Cardiac muscle cell (in vitro differentiated cells and primary cell): ENCODE measurements around the gene GASK1A. TPM values are rescaled to one million over a fixed set of nuclear protein-coding genes. Genes with fewer than 3 reads are reported as not detected.
A peak's percentile ranks its signal among the peaks of the same experiment; 100 is the strongest.

Experiments
- DNase-seq, 2 donors: peaks; one replicate each; pipeline versions ENCODE4 v3.0.0 to v3.0.0-alpha.2; 2010 to 2017; ENCODE audit warnings: low read depth in 1 of 2, low spot score in 1 of 2
- H3K27ac ChIP-seq: fragments of 200-600 bp; sonication (generic); 2 replicates; pipeline ENCODE4 v1.5.1; 2016
- H3K27me3 ChIP-seq: fragments of 200-600 bp; sonication (generic); 2 replicates; pipeline ENCODE4 v1.6.0; 2016; ENCODE audit warnings: control low read depth
- H3K36me3 ChIP-seq: fragments of 200-600 bp; sonication (generic); 2 replicates; pipeline ENCODE4 v1.5.1; 2016; ENCODE audit warnings: control low read depth
- H3K4me1 ChIP-seq: fragments of 200-600 bp; sonication (generic); 2 replicates; pipeline ENCODE4 v1.8.1; 2017; ENCODE audit warnings: low read depth, mild to moderate bottlenecking, mixed run types
- H3K4me3 ChIP-seq: fragments of 200-600 bp; sonication (generic); 2 replicates; pipeline ENCODE4 v1.5.1; 2016; ENCODE audit warnings: mild to moderate bottlenecking
- H3K9me3 ChIP-seq: fragments of 200-600 bp; sonication (generic); 2 replicates; pipeline ENCODE4 v1.5.1; 2017; ENCODE audit warnings: low read depth, mild to moderate bottlenecking, control low read depth
- CTCF ChIP-seq: IDR thresholded peaks from 2 replicates; pipeline ENCODE4 v1.5.1; 2012; ENCODE audit warnings: low read depth, mild to moderate bottlenecking, low read length
- polyA plus RNA-seq: library from polyadenylated mRNA; unstranded; fragments of >200 nt; fragmentation: Nextera tagmentation; extraction: Ambion mirVana; gene quantifications from 2 replicates; pipeline ENCODE4 v1.2.1, GENCODE V29; 2016
- total RNA-seq: library from RNA; depleted of rRNA; stranded (reverse); fragments of >200 nt; gene quantifications from 2 replicates; pipeline ENCODE4 v1.2.3, GENCODE V29; 2016

The GASK1A gene
- total and polyA plus RNA-seq, 2 experiments from 2014 or later, result 0.66 to 0.80 TPM

DNA sequence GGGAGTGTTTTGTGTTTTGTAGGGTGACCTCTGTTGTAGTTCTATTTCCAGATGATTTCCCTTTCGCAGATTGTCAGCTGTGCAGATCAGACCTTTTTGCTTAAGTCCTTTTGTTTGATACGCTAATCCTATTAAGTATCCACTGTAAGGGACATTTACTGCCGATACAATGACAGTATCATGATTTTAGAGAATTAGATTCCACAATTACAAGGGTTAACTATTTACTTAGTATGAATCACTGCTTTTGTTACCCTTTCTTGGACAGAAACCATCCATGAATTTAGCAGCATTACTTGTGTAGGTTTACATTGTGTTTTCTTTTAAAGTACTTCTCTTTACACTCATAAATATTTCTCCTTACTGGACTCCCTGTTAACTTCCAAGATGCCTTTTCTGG lies 41.8 kb upstream of the GASK1A start:
- Histone ChIP-seq H3K36me3 (no peaks in the 10 kb centered on the region), H3K27ac (no peak overlapping the region), H3K4me1 (no peaks in the 10 kb centered on the region), H3K27me3 (no peaks in the 10 kb centered on the region), H3K4me3 (no peak overlapping the region), H3K9me3 (no peaks in the 10 kb centered on the region)
- TF ChIP-seq CTCF, result no peak
- no peak for DNase-seq

DNA sequence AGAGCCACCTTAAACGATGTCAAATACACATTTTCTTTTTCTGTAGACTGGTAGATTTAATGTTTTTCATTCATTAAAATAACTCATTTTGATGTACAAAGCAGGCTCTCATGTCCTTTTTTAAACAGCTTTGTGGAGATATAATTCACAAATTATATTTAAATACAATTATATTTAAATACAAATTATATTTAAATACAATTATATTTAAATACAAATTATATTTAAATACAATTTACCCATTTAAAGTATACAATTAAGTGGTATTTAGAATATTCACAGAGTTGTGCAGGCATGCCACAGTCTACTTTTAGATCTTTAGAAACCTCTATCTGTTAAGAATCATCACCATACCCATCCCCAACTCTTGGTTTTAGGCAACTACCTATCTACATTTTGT lies 36.4 kb upstream of the GASK1A start:
- peaks cover 8% of the 10 kb centered on the region for H3K27me3 ChIP-seq
- H3K9me3 ChIP-seq, result no peaks in the 10 kb centered on the region
- no peak for DNase-seq
- H3K4me1 ChIP-seq, result no peaks in the 10 kb centered on the region
- H3K4me3 ChIP-seq, result no peak overlapping the region
- no peak overlapping the region for H3K27ac ChIP-seq
- no peak for TF ChIP-seq CTCF
- no peaks in the 10 kb centered on the region for H3K36me3 ChIP-seq

GRCh38 chr3:42946050-42946449 lies 33.1 kb upstream of the GASK1A start:
- DNase-seq, result no peak
- Histone ChIP-seq H3K9me3 (no peaks in the 10 kb centered on the region), H3K36me3 (no peaks in the 10 kb centered on the region), H3K4me1 (no peaks in the 10 kb centered on the region), H3K27ac (no peak overlapping the region), H3K4me3 (no peak overlapping the region), H3K27me3 (peaks cover 9% of the 10 kb centered on the region)
- TF ChIP-seq CTCF, result no peak

DNA sequence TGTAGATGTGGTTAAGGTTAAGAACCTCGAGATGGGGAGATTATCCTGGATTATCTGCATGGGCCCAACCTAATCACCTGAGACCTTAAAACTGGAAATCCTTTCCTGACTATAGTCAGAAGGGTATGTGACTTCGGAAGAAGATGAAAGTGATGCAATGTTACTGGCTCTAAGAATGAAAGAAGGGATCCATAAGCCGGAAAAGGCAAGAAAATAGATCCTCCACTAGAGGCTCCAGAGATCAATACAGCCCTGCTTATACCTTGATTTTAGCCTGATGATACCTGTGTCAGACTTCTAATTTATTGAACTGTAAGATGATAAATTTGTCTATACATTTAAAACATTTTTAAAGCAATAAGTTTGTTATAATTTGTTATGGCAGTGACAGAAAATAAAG lies 21.5 kb upstream of the GASK1A start:
- Histone ChIP-seq H3K4me1 (no peaks in the 10 kb centered on the region), H3K9me3 (no peaks in the 10 kb centered on the region), H3K4me3 (no peak overlapping the region), H3K36me3 (no peaks in the 10 kb centered on the region), H3K27ac (no peak overlapping the region), H3K27me3 (no peaks in the 10 kb centered on the region)
- no peak for TF ChIP-seq CTCF
- no peak for DNase-seq

- no peaks in the 10 kb centered on the region for H3K9me3 ChIP-seq
- no peak overlapping the region for H3K27ac ChIP-seq
Observed at GRCh38 chr3:42960282-42960681, 18.8 kb upstream of the GASK1A start.

More at GRCh38 chr3:42960282-42960681, 18.8 kb upstream of the GASK1A start:
- Histone ChIP-seq H3K27me3 (peaks cover 17% of the 10 kb centered on the region), H3K4me1 (no peaks in the 10 kb centered on the region), H3K4me3 (no peak overlapping the region), H3K36me3 (no peaks in the 10 kb centered on the region)
- DNase-seq, result peak; percentile 19 to 48
- TF ChIP-seq CTCF, result no peak
